Stimulated activated CD8-positive, alpha-beta memory T cell treated with anti-CD3 and anti-CD28 coated beads, Interleukin-12 subunit alpha, Interleukin-12 subunit beta, amount 100 ng/mL, for 24 hours (primary cell): Measurements from ENCODE around the gene FXR2.
A peak's percentile ranks its signal among the peaks of the same experiment; 100 is the strongest.
"Not testable (repeated sequence)": the region's sequence is repeated elsewhere in the genome, so short reads cannot be mapped to it uniquely, and the experiment has no call there.

Experiments used
- DNase-seq: peaks from one replicate; pipeline ENCODE4 v3.0.0-alpha.2; 2020; ENCODE audit errors: extremely low read depth

Gene FXR2

GRCh38 chr17:7614425-7615264 is at the start of gene FXR2:
Gene FXR2 (minus strand): TSS chr17:7614897. CDS start chr17:7614532, 365 bp downstream.
- DNase-seq: peak; percentile 99

- DNase-seq: no peak
Observed at GRCh38 chr17:7656958-7657609, 42.4 kb upstream of the FXR2 start.

GRCh38 chr17:7655541-7655840 is 40.8 kb upstream of the FXR2 start:
- no peak for DNase-seq

- DNase-seq: no peak
Observed at GRCh38 chr17:7654832-7655540, 40.3 kb upstream of the FXR2 start.

GRCh38 chr17:7652388-7653356 is 38.0 kb upstream of the FXR2 start:
- no peak for DNase-seq

- no peak for DNase-seq
Observed at GRCh38 chr17:7651665-7652387, 37.1 kb upstream of the FXR2 start.

GRCh38 chr17:7651097-7651664 is 36.5 kb upstream of the FXR2 start:
- no peak for DNase-seq

GRCh38 chr17:7650509-7651096 is 35.9 kb upstream of the FXR2 start, which contains the start of gene ATP1B2:
Gene ATP1B2 (plus strand): TSS chr17:7650926. CDS start chr17:7651519, 593 bp downstream.
- DNase-seq: peak; percentile 39

GRCh38 chr17:7647018-7647417 is 32.3 kb upstream of the FXR2 start:
- no peak for DNase-seq

GRCh38 chr17:7646457-7646856 is 31.8 kb upstream of the FXR2 start:
- no peak for DNase-seq

- DNase-seq: no peak
Observed at GRCh38 chr17:7644775-7645174, 30.1 kb upstream of the FXR2 start.

GRCh38 chr17:7641635-7642034 is 26.9 kb upstream of the FXR2 start:
- not testable (repeated sequence) for DNase-seq

GRCh38 chr17:7640783-7641182 is 26.1 kb upstream of the FXR2 start:
- DNase-seq: no peak

- no peak for DNase-seq
Observed at GRCh38 chr17:7636163-7636562, 21.5 kb upstream of the FXR2 start.

- no peak for DNase-seq
Observed at GRCh38 chr17:7634384-7634783, 19.7 kb upstream of the FXR2 start.

GRCh38 chr17:7633093-7633492 is 18.4 kb upstream of the FXR2 start:
- DNase-seq: no peak

GRCh38 chr17:7632492-7632894 is 17.8 kb upstream of the FXR2 start:
- DNase-seq: no peak

- no peak for DNase-seq
Observed at GRCh38 chr17:7631398-7632380, 17.0 kb upstream of the FXR2 start.
